ENCODE measurements around the gene ADORA1. TPM values are rescaled to one million over a fixed set of nuclear protein-coding genes. Genes with fewer than 3 reads are reported as not detected.

ADORA1 gene
- total RNA-seq, 1 experiment from 2014 or later = 5.6 TPM

- no peak for DNase-seq (ENCODE audit: low read depth)
Measured at GRCh38 chr1:203121186-203122015, 6.1 kb upstream of the ADORA1 start.

DNA sequence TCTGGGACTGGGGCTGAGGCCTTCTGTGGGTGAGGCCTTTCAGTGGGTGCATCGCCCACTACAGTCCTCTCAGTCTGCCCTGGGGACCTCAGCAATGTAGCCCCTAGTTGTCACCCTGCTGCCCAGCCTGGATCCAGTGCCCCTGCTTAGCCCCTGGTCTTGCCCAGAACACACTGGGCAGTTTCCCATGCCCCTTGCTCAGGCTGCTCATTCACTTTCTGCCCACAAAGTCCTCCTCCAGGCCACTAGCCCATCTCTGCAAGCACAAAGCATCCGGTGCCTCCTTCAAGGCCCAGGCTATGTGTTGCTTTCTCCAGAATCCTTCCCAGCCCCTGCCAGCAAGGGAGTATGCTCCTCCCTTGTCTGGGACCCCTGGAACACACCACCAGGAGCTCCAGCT lies 5.4 kb upstream of the ADORA1 start:
- no peak for DNase-seq (ENCODE audit: low read depth)

DNA sequence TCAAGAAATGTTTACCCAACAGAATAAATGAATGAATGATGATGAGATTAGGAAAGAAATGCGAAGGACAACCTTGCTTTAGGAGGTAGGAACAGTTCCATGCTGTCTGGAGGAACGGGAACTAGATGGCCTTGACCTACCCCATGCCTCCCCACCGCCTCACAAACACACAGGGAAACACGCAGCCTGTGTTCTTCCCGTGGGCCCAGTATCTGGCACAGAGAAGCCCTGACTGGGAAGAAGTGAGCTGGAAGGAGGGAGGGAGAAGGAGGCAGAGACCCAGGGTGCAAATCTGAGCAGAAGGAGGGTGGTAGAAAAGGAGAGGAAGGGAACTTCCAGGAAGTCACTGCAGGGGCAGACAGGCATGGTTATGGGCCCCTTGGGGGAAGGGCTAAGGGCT lies 3.5 kb upstream of the ADORA1 start:
- DNase-seq (ENCODE audit: low read depth) = no peak

GRCh38 chr1:203124546-203125317 lies 2.8 kb upstream of the ADORA1 start:
- peak; percentile 59 for DNase-seq (ENCODE audit: low read depth)

DNA sequence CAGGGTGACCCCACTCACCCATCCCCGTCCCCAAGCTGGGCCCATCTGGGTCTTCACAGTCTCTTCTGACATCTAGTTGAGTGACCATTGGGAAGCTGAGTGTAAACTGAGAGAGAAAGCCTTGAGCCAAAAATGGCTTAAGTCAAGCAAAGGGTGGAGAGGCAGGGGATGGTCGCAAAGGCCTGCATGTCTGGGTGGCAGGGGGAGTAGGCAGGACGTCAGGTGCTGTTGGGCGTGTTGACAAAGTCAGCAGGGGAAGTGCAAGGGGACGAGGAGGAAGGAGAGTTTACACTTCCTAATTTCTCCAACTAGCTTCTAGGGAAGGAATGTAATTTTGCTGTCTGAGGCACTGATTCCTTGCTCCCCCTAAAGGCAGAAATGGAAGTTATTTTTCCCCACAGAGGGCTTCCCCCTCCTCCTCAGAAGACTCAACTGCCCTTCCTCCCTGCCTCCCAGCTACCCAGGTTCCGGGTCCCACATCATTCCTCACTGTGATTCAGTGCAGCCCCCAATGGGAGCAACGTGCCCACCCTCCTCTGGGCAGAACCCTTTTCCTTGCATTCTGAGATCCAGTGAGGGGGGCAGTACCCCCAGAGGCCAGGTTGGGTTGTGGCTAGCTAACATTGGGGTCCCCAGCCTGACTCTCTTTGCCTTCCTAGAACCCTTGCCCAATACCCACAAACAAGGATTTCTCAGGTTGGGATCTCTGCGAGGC lies 1.2 kb upstream of the ADORA1 start:
- peak; percentile 40 for DNase-seq (ENCODE audit: low read depth)

DNA sequence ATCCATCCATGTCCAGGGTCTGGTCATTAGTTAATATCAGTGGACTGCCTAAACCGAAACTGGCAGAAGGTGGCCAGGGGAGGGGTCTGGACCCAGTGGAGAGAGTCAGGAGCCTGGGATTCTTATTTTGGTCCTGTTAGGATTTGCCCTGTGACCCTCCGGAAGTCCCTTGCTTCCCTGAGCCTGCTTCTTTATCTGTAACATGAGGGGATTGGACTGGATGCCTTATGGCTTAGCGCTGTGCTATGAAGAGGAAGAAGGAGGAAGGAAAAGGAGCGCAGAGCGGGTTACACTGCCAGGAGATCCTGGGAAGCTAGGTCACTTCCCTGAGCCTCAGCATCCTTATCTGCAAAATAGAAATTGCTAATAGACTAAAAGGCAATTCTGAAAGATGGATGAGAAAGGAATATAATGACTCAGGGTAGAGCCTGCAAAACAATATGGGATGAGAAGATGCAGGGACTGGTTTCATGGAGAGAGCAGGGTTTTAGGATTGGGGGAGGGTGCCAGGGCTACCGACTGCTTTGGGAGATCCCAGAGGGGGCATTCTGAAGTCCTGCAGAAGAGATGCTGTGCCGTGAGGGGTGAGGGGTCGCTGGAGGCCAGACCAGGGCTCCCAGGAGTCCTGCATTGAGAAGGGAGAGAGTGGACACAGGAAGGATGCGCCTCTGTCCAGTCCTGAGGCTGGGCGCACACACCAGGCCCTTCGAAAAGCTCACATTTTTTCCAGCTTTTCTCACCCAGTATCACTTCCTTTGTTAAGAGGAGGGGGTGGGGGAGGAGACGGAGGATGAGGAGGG lies 460 bp upstream of the ADORA1 start:
- no peak for DNase-seq (ENCODE audit: low read depth)

DNA sequence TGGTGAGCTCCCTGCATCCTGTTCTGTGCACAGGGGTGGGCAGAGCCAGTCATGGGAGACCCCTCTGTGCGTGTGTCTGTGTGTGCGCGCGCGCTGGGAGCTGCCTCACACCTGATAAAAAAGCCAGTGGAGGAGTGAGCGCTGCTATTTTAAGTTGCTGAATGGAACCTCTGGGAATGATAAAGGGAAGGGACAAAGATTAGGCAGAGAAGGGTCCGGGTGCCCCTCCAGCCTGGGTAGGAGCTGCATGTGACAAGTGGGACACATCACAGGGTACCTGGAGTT lies 847 bp downstream of the ADORA1 start:
- DNase-seq (ENCODE audit: low read depth) = no peak

GRCh38 chr1:203128716-203129500 lies 1.4 kb downstream of the ADORA1 start:
- DNase-seq (ENCODE audit: low read depth) = no peak

GRCh38 chr1:203129501-203130231 lies 2.1 kb downstream of the ADORA1 start:
- peak; percentile 41 for DNase-seq (ENCODE audit: low read depth)

GRCh38 chr1:203130358-203130985 lies 2.9 kb downstream of the ADORA1 start:
- no peak for DNase-seq (ENCODE audit: low read depth)

DNA sequence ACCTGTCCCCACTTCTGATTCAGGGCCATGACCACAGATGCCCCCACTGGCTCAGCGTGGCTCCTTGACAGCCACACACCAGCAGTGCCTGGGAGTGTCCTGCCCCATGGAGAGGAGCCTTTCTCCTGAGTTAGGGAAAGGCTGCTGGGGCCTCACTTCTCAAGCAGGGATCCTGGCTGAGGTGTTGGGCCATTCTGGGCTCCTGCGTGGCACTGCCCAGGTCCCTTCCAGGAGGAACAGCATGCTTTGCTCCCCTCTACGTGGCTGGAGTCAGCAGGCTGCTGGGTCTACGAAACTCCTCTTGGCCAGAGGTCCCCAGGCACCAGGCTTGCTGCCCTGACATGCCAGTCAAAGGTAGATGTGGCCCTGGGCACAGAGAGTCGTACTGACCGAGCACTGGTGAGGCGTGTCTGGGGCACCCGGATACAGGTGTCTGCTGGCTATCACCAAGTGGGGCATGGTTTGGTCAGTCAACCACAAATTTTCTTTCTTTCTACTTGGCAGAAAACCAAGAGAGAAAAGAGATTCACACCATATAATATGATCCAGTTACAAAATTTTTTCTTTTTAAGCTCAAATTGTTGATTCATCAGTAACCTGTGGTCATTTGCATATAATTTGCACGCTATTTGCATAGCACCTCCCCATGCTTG lies 4.1 kb downstream of the ADORA1 start:
- no peak for DNase-seq (ENCODE audit: low read depth)

- no peak for DNase-seq (ENCODE audit: low read depth)
Measured at GRCh38 chr1:203133970-203134725, 6.6 kb downstream of the ADORA1 start.

GRCh38 chr1:203135636-203136305 lies 8.2 kb downstream of the ADORA1 start:
- peak; percentile 75 for DNase-seq (ENCODE audit: low read depth)

DNA sequence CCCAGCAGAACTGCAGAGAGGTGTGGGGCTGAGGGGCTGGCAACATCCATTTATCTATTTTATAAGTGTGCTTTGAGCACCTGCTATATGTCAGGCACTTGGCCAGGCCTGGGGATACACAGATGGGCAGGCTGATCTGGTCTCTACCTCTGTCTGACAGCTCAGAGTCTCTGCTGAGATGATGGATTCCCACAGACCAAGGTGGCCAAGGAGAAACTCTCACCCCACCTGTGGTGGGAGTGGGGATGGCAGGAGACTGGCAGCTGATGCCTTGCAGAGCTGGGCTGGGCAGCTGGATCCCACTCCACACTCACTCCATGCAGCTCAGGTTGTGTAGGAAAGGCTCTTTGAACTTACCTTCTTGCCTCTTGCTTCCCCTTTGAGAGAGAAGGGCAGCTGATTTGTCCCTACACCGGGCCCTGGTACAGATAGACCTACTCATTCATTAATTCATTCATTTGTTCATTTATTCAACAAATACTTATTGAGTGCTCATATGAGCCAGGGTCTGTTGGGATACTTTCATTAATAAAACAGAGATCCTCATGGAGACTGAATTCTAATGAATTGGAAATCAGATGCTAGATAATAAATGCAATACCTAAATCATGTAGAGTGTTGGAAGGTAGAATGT lies 9.0 kb downstream of the ADORA1 start:
- no peak for DNase-seq (ENCODE audit: low read depth)

DNA sequence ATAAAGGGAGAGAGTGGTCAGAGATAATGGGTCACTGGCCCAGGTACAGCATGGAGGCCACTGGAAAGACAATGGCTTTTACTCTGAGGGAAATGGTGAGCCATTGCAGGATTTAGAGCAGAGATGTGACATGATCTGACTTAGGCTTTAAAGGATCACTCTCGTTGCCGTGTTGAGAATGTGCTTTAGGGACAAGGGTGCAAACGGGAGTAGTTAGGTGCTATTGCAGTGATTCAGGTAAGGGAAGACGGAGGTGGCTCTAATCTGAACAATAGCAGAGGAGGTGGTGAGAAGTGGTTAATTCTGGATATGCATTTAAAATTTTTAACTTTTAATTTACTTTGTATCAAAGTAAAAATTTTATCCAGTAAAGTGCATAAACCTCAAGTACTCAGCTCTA lies 9.8 kb downstream of the ADORA1 start:
- DNase-seq (ENCODE audit: low read depth) = no peak

- DNase-seq (ENCODE audit: low read depth) = no peak
Measured at GRCh38 chr1:203138066-203138465, 10.5 kb downstream of the ADORA1 start.

DNA sequence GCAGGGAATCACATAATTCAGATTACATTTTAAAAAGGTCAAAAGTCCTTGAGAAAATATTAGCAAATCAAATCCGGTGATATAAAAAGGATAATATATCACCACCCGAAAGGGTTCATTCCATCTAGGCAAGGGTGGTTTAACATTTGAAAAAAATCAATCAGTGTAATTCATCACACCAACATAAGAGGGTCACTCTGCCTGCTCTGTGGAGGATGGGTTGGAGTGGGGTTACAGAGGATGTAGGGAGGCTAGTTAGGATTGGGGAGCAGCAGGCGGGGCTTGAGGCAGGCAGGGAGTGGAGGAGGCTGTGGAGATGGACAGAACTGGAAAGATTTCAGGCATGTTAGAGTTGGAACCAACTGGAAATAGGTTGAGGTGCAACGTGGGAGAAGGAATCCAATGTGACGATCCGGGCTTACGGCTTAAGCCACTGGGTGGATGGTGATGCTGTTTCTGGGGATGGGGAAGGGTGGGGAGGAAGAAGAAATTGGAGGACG lies 12.5 kb downstream of the ADORA1 start:
- DNase-seq (ENCODE audit: low read depth) = no peak
